Activated CD4-positive, alpha-beta T cell treated with anti-CD3 and anti-CD28 coated beads, Interleukin-2, amount 50 U/mL, for 4 hours (primary cell): ENCODE measurements around the gene MAX.

Experiments
- DNase-seq, 2 experiments: peaks; one replicate each; pipeline ENCODE4 v3.0.0-alpha.2; 2020

The MAX gene

GRCh38 chr14:65102441-65103149 is at the start of gene MAX:
Gene MAX, minus strand, starts transcription at chr14:65102517. Its CDS starts 178 bp downstream, at chr14:65102339.
- DNase-seq: peak; percentile 97 to 98

GRCh38 chr14:65151609-65151956 is 49.3 kb upstream of the MAX start:
- no peak for DNase-seq

GRCh38 chr14:65150898-65151608 is 48.7 kb upstream of the MAX start:
- no peak for DNase-seq

- DNase-seq: no peak
Observed at GRCh38 chr14:65149116-65149515, 46.8 kb upstream of the MAX start.

GRCh38 chr14:65144170-65144569 is 41.9 kb upstream of the MAX start:
- DNase-seq: no peak

- DNase-seq: no peak
Observed at GRCh38 chr14:65142914-65143625, 40.8 kb upstream of the MAX start.

GRCh38 chr14:65142429-65142828 is 40.1 kb upstream of the MAX start:
- DNase-seq: no peak

GRCh38 chr14:65141523-65141922 is 39.2 kb upstream of the MAX start:
- DNase-seq: no peak

GRCh38 chr14:65137648-65138307 is 35.5 kb upstream of the MAX start:
- DNase-seq: no peak

- DNase-seq: no peak
Observed at GRCh38 chr14:65134651-65135579, 32.6 kb upstream of the MAX start.

- no peak for DNase-seq
Observed at GRCh38 chr14:65132855-65133254, 30.5 kb upstream of the MAX start.

- DNase-seq: no peak
Observed at GRCh38 chr14:65131301-65131701, 29.0 kb upstream of the MAX start.

- no peak for DNase-seq
Observed at GRCh38 chr14:65128096-65128495, 25.8 kb upstream of the MAX start.

- DNase-seq: no peak
Observed at GRCh38 chr14:65117769-65118745, 15.7 kb upstream of the MAX start.

- DNase-seq: no peak
Observed at GRCh38 chr14:65115615-65116014, 13.3 kb upstream of the MAX start.

- no peak for DNase-seq
Observed at GRCh38 chr14:65110525-65110924, 8.2 kb upstream of the MAX start.

GRCh38 chr14:65109357-65109756 is 7.0 kb upstream of the MAX start:
- DNase-seq: no peak

- DNase-seq: no peak
Observed at GRCh38 chr14:65107200-65107599, 4.9 kb upstream of the MAX start.

GRCh38 chr14:65106736-65107135 is 4.4 kb upstream of the MAX start:
- DNase-seq: no peak

- no peak for DNase-seq
Observed at GRCh38 chr14:65106316-65106715, 4.0 kb upstream of the MAX start.

- DNase-seq: no peak
Observed at GRCh38 chr14:65104791-65105190, 2.5 kb upstream of the MAX start.
